Mesendoderm (in vitro differentiated cells): ENCODE data around the gene MUTYH.
"Not testable (repeated sequence)": the region's sequence is repeated elsewhere in the genome, so short reads cannot be mapped to it uniquely, and the experiment has no call there.

ENCODE experiments used
- DNase-seq: peaks from one replicate; pipeline ENCODE4 v3.0.0; 2013
- H2AK5ac ChIP-seq: 2 replicates; pipeline ENCODE4 v1.6.1; 2013; ENCODE audit warnings: low read length, inconsistent platforms
- H2BK120ac ChIP-seq: 2 replicates; pipeline ENCODE4 v1.6.1; 2013; ENCODE audit warnings: low read depth, mild to moderate bottlenecking, low read length, moderate library complexity, mixed read lengths
- H2BK15ac ChIP-seq: replicated peaks from 2 replicates; pipeline ENCODE4 v1.6.1; 2013; ENCODE audit warnings: low read depth, mild to moderate bottlenecking, moderate library complexity
- H2BK5ac ChIP-seq: 2 replicates; pipeline ENCODE4 v1.6.1; 2013; ENCODE audit warnings: low read length, inconsistent platforms
- H3K18ac ChIP-seq: 2 replicates; pipeline ENCODE4 v1.6.1; 2013; ENCODE audit warnings: mild to moderate bottlenecking, low read length, mixed read lengths
- H3K23ac ChIP-seq: one replicate; pipeline ENCODE4 v1.6.1; 2013; ENCODE audit warnings: low read length
- H3K27ac ChIP-seq: 2 replicates; pipeline ENCODE4 v1.5.1; 2013; ENCODE audit warnings: low read depth, mild to moderate bottlenecking, inconsistent platforms, low read length, moderate library complexity
- H3K27me3 ChIP-seq: 2 replicates; pipeline ENCODE4 v1.6.1; 2013; ENCODE audit warnings: low read length, control low read depth, mild to moderate bottlenecking, inconsistent platforms; ENCODE audit not compliant: insufficient read depth, poor library complexity
- H3K36me3 ChIP-seq: 2 replicates; pipeline ENCODE4 v1.6.1; 2013; ENCODE audit warnings: low read length, inconsistent platforms; ENCODE audit not compliant: control insufficient read depth, insufficient read depth
- H3K4ac ChIP-seq: one replicate; pipeline ENCODE4 v1.6.1; 2013; ENCODE audit warnings: low read depth, mild to moderate bottlenecking, low read length, moderate library complexity
- H3K4me1 ChIP-seq: 2 replicates; pipeline ENCODE4 v1.6.1; 2013; ENCODE audit warnings: low read depth, low read length, inconsistent platforms; ENCODE audit not compliant: control insufficient read depth
- H3K4me2 ChIP-seq: 2 replicates; pipeline ENCODE4 v1.6.1; 2013; ENCODE audit warnings: low read length
- H3K4me3 ChIP-seq: 2 replicates; pipeline ENCODE4 v1.5.1; 2013; ENCODE audit warnings: mild to moderate bottlenecking, low read length
- H3K56ac ChIP-seq: one replicate; pipeline ENCODE4 v1.6.1; 2013; ENCODE audit warnings: low read length
- H3K79me1 ChIP-seq: 2 replicates; pipeline ENCODE4 v1.6.1; 2013; ENCODE audit warnings: low read length, inconsistent platforms
- H3K79me2 ChIP-seq: 2 replicates; pipeline ENCODE4 v1.6.1; 2013; ENCODE audit warnings: mild to moderate bottlenecking, low read length; ENCODE audit not compliant: control insufficient read depth, insufficient read depth
- H3K9ac ChIP-seq: 2 replicates; pipeline ENCODE4 v1.6.1; 2013; ENCODE audit warnings: low read length, inconsistent platforms
- H4K5ac ChIP-seq: one replicate; pipeline ENCODE4 v1.6.1; 2013; ENCODE audit warnings: low read length
- H4K8ac ChIP-seq: one replicate; pipeline ENCODE4 v1.6.1; 2013; ENCODE audit warnings: low read depth, mild to moderate bottlenecking, control low read depth, low read length, moderate library complexity
- WGBS: extraction: QIAGEN DNeasy Blood & Tissue Kit; methylation state at CpG from one replicate; pipeline ENCODE4 v1.1.7; 2013; ENCODE audit warnings: low lambda C conversion rate, missing lambda C conversion rate; ENCODE audit not compliant: insufficient coverage; ENCODE audit errors: extremely low coverage; 5-methylcytosine and 5-hydroxymethylcytosine counted together

MUTYH gene

GRCh38 chr1:45300669-45300997 is 39.6 kb downstream of the MUTYH start:
- Histone ChIP-seq H3K56ac (no peak overlapping the region), H3K79me1 (no peaks in the 10 kb centered on the region), H4K5ac (no peak overlapping the region), H3K4me1 (peaks cover 11% of the 10 kb centered on the region), H3K27ac (no peak overlapping the region), H3K4me2 (no peak overlapping the region), H3K4me3 (no peak overlapping the region), H3K36me3 (no peaks in the 10 kb centered on the region), H2BK15ac (no peak overlapping the region), H3K9ac (no peak overlapping the region), H3K23ac (no peak overlapping the region), H2BK5ac (no peak overlapping the region), H3K18ac (no peak overlapping the region), H4K8ac (no peak overlapping the region), H2AK5ac (no peak overlapping the region), H2BK120ac (no peak overlapping the region), H3K27me3 (no peaks in the 10 kb centered on the region), H3K4ac (no peak overlapping the region), H3K79me2 (no peaks in the 10 kb centered on the region)
- WGBS: no CpG with 5 or more reads among the region's 2 CpGs
- no peak for DNase-seq

- no peak overlapping the region for H2BK5ac ChIP-seq
- no peak overlapping the region for H3K4me2 ChIP-seq
- DNase-seq: peak; percentile 83
- no peaks in the 10 kb centered on the region for H3K27me3 ChIP-seq
- WGBS: no CpG with 5 or more reads among the region's 4 CpGs
- H4K8ac ChIP-seq: no peak overlapping the region
- no peak overlapping the region for H3K18ac ChIP-seq
- no peak overlapping the region for H3K27ac ChIP-seq
- no peak overlapping the region for H2BK15ac ChIP-seq
- H3K56ac ChIP-seq: no peak overlapping the region
- H2AK5ac ChIP-seq: no peak overlapping the region
- H2BK120ac ChIP-seq: no peak overlapping the region
- peaks cover 9% of the 10 kb centered on the region for H3K4me1 ChIP-seq
- no peak overlapping the region for H3K23ac ChIP-seq
- no peaks in the 10 kb centered on the region for H3K79me2 ChIP-seq
- H3K9ac ChIP-seq: no peak overlapping the region
- no peaks in the 10 kb centered on the region for H3K36me3 ChIP-seq
- no peak overlapping the region for H3K4me3 ChIP-seq
- H4K5ac ChIP-seq: no peak overlapping the region
- H3K4ac ChIP-seq: no peak overlapping the region
- no peaks in the 10 kb centered on the region for H3K79me1 ChIP-seq
These were observed 40.1 kb downstream of the MUTYH start for GRCh38 chr1:45299981-45300668.

- Histone ChIP-seq H3K4me3 (no peak overlapping the region), H4K5ac (no peak overlapping the region), H4K8ac (no peak overlapping the region), H2BK120ac (no peak overlapping the region), H3K27ac (no peak overlapping the region), H3K18ac (no peak overlapping the region), H3K4me2 (no peak overlapping the region), H2BK5ac (no peak overlapping the region), H3K79me2 (no peaks in the 10 kb centered on the region), H3K56ac (no peak overlapping the region), H2BK15ac (no peak overlapping the region), H3K4me1 (peaks cover 4% of the 10 kb centered on the region), H2AK5ac (no peak overlapping the region), H3K27me3 (no peaks in the 10 kb centered on the region), H3K36me3 (no peaks in the 10 kb centered on the region), H3K23ac (no peak overlapping the region), H3K79me1 (no peaks in the 10 kb centered on the region), H3K4ac (no peak overlapping the region), H3K9ac (no peak overlapping the region)
- no CpG with 5 or more reads among the region's 1 CpG for WGBS
- DNase-seq: no peak
These were observed 40.9 kb downstream of the MUTYH start for GRCh38 chr1:45299296-45299695.

DNA sequence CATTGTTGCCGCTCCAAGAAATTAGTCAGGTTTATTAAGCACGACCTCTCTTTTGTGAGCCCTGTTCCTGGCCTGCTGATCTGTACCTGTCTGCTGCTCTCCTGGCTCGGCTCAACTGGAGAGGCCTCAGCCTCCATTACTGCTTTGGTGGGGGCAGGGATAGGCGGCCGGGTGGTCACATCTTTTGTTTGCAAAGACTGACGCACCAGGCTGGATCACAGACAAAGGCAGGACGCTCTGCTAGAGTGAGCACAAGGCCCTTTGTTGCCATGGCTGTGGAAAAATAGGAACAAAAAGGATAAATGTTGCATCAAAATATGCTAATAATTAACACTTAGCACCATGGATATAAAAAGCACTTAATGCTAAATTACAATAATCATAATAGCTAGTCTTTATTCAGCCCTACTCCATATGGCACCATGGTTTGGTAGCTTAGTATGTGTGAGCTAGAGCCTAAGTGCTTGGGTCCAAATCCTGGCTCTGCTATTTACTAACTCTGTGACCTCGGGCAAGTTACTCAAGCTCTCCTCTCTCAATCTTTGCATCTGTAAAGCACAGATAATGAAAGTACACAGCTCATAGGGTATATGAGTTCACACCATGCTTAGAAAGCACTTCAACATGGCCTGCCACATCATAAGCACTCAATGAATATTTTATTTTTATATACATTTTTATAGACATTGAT is 42.4 kb downstream of the MUTYH start:
- Histone ChIP-seq H3K23ac (no peak overlapping the region), H2BK5ac (no peak overlapping the region), H3K56ac (no peak overlapping the region), H3K36me3 (no peaks in the 10 kb centered on the region), H2BK120ac (no peak overlapping the region), H3K27ac (no peak overlapping the region), H4K5ac (no peak overlapping the region), H4K8ac (no peak overlapping the region), H3K4me1 (peaks cover 4% of the 10 kb centered on the region), H3K9ac (peak overlapping the region; percentile 5), H3K18ac (no peak overlapping the region), H2BK15ac (no peak overlapping the region), H3K27me3 (no peaks in the 10 kb centered on the region), H3K79me1 (no peaks in the 10 kb centered on the region), H2AK5ac (no peak overlapping the region), H3K4ac (no peak overlapping the region), H3K4me2 (no peak overlapping the region), H3K79me2 (no peaks in the 10 kb centered on the region), H3K4me3 (no peak overlapping the region)
- no CpG with 5 or more reads among the region's 8 CpGs for WGBS
- DNase-seq: no peak

GRCh38 chr1:45291716-45292115 is 48.5 kb downstream of the MUTYH start:
- Histone ChIP-seq H3K4me2 (no peak overlapping the region), H3K4me3 (no peak overlapping the region), H3K79me2 (no peaks in the 10 kb centered on the region), H3K23ac (no peak overlapping the region), H3K36me3 (no peaks in the 10 kb centered on the region), H2AK5ac (no peak overlapping the region), H2BK120ac (no peak overlapping the region), H3K56ac (no peak overlapping the region), H3K18ac (no peak overlapping the region), H3K27ac (no peak overlapping the region), H3K4me1 (no peaks in the 10 kb centered on the region), H4K5ac (no peak overlapping the region), H4K8ac (no peak overlapping the region), H3K9ac (no peak overlapping the region), H3K27me3 (no peaks in the 10 kb centered on the region), H2BK15ac (no peak overlapping the region), H2BK5ac (no peak overlapping the region), H3K79me1 (no peaks in the 10 kb centered on the region), H3K4ac (no peak overlapping the region)
- WGBS: no CpG with 5 or more reads among the region's 2 CpGs
- no peak for DNase-seq

GRCh38 chr1:45291002-45291401 is 49.2 kb downstream of the MUTYH start:
- H3K27me3 ChIP-seq, H3K27ac ChIP-seq, H4K8ac ChIP-seq, H2AK5ac ChIP-seq, H3K36me3 ChIP-seq, H3K79me1 ChIP-seq, H3K18ac ChIP-seq, H3K4ac ChIP-seq, H3K56ac ChIP-seq, H3K4me3 ChIP-seq, DNase-seq, H3K4me2 ChIP-seq, H2BK120ac ChIP-seq, H3K4me1 ChIP-seq, H3K23ac ChIP-seq, H2BK5ac ChIP-seq, H4K5ac ChIP-seq, H2BK15ac ChIP-seq, H3K9ac ChIP-seq, H3K79me2 ChIP-seq: not testable (repeated sequence)
- no CpG with 5 or more reads among the region's 6 CpGs for WGBS
